SK-N-SH (cell line): Measurements from ENCODE around the gene FYN. TPM values are rescaled to one million over a fixed set of nuclear protein-coding genes. Genes with fewer than 3 reads are reported as not detected.

Source experiments
- CTCF ChIA-PET: fragments of 300-600, 350-600 bp; formaldehyde crosslinking; extraction: SDS; loops from one replicate; lab custom pipeline; 2021; lab: Yijun Ruan, JAX
- POLR2A ChIA-PET: fragments of 350-600 bp; sonication (Branson Sonifier 250); formaldehyde crosslinking; extraction: SDS; loops from one replicate; lab custom pipeline; 2020; ENCODE audit warnings: antibody characterized with exemption, inconsistent platforms; lab: Yijun Ruan, JAX
- DNase-seq: peaks from one replicate; pipeline ENCODE4 v3.0.0; 2012
- H2AFZ ChIP-seq: fragments of 200-600 bp; sonication (generic); 2 replicates; pipeline ENCODE4 v1.8.1; 2016; ENCODE audit warnings: antibody characterized with exemption, mild to moderate bottlenecking, low read depth
- H3F3A ChIP-seq: fragments of 200-600 bp; sonication (generic); replicated peaks from 2 replicates; pipeline ENCODE3; 2016; ENCODE audit warnings: antibody characterized with exemption, mild to moderate bottlenecking; ENCODE audit not compliant: insufficient read depth
- H3K27ac ChIP-seq, 2 experiments: fragments of 200-500 bp in 1 of 2; fragments of 200-600 bp in 1 of 2; sonication (Bioruptor generic) in 1 of 2; sonication (generic), shearing (Covaris generic) in 1 of 2; 2 replicates each; pipeline versions ENCODE4 v1.5.1 to v1.6.1; 2014 to 2016; ENCODE audit warnings: low read depth in 2 of 2, inconsistent platforms in 1 of 2, low read length in 1 of 2, mild to moderate bottlenecking in 1 of 2, mixed read lengths in 1 of 2
- H3K27me3 ChIP-seq: fragments of 200-600 bp; sonication (generic), shearing (Covaris generic); 2 replicates; pipeline ENCODE4 v1.6.1; 2016; ENCODE audit warnings: mixed run types; ENCODE audit not compliant: insufficient read depth
- H3K36me3 ChIP-seq, 2 experiments: fragments of 200-500 bp in 1 of 2; fragments of 200-600 bp in 1 of 2; sonication (Bioruptor generic) in 1 of 2; sonication (generic) in 1 of 2; replicated peaks in 1 of 2; 2 replicates each; pipeline versions ENCODE3 to v1.5.1; 2014 to 2016; ENCODE audit warnings: low read length in 1 of 2, mild to moderate bottlenecking in 1 of 2; ENCODE audit not compliant: insufficient read depth in 2 of 2, control insufficient read depth in 1 of 2
- H3K4me1 ChIP-seq, 2 experiments: fragments of 200-500 bp in 1 of 2; fragments of 200-600 bp in 1 of 2; sonication (Bioruptor generic) in 1 of 2; sonication (generic), shearing (Covaris generic) in 1 of 2; 2 replicates each; pipeline versions ENCODE4 v1.5.1 to v1.6.1; 2014 to 2016; ENCODE audit warnings: low read depth in 1 of 2, low read length in 1 of 2, mixed run types in 1 of 2; ENCODE audit not compliant: insufficient read depth in 2 of 2, control insufficient read depth in 1 of 2
- H3K4me2 ChIP-seq: fragments of 200-600 bp; sonication (generic), shearing (Covaris generic); 2 replicates; pipeline ENCODE4 v1.6.1; 2017; ENCODE audit warnings: mixed run types
- H3K4me3 ChIP-seq, 2 experiments: fragments of 200-500 bp in 1 of 2; fragments of 200-600 bp in 1 of 2; sonication (Bioruptor generic) in 1 of 2; sonication (generic), shearing (Covaris generic) in 1 of 2; 2 replicates each; pipeline versions ENCODE4 v1.5.1 to v1.8.1; 2014 to 2016; ENCODE audit warnings: low read depth in 2 of 2, inconsistent platforms in 1 of 2, low read length in 1 of 2, mild to moderate bottlenecking in 1 of 2, mixed read lengths in 1 of 2, moderate library complexity in 1 of 2
- H3K79me2 ChIP-seq: fragments of 200-600 bp; sonication (generic); 2 replicates; pipeline ENCODE4 v1.8.1; 2017; ENCODE audit warnings: mild to moderate bottlenecking; ENCODE audit not compliant: insufficient read depth
- H3K9ac ChIP-seq: fragments of 200-600 bp; sonication (generic); 2 replicates; pipeline ENCODE4 v1.6.1; 2017; ENCODE audit warnings: mixed run types
- H3K9me2 ChIP-seq: fragments of 200-600 bp; sonication (generic); 2 replicates; pipeline ENCODE4 v1.6.1; 2017; ENCODE audit warnings: mixed run types
- H3K9me3 ChIP-seq: fragments of 200-600 bp; sonication (generic); 2 replicates; pipeline ENCODE4 v1.6.1; 2017; ENCODE audit warnings: mixed run types, mild to moderate bottlenecking, moderate library complexity
- H4K20me1 ChIP-seq: fragments of 200-600 bp; sonication (generic); 2 replicates; pipeline ENCODE4 v1.6.1; 2017; ENCODE audit warnings: mild to moderate bottlenecking, mixed run types; ENCODE audit not compliant: insufficient read depth
- CHD2 ChIP-seq: fragments of 150-350 bp; IDR thresholded peaks from 2 replicates; pipeline ENCODE4 v1.6.1; 2018; ENCODE audit warnings: low read length; ENCODE audit not compliant: partially characterized antibody
- ELF1 ChIP-seq: IDR thresholded peaks from 2 replicates; pipeline ENCODE4 v1.4.0; 2012
- EP300 ChIP-seq, 2 experiments: IDR thresholded peaks; 2 replicates each; pipeline versions ENCODE4 v1.4.0 to v1.6.1; 2012; ENCODE audit warnings: borderline replicate concordance in 1 of 2, low read depth in 1 of 2, low read length in 1 of 2
- EZH2phosphoT487 ChIP-seq: fragments of 200-600 bp; sonication (generic); IDR thresholded peaks from 2 replicates; pipeline ENCODE4 v1.6.1; 2017; ENCODE audit warnings: low read depth, mixed run types, mild to moderate bottlenecking, antibody characterized with exemption, moderate library complexity, borderline replicate concordance
- FOXM1 ChIP-seq: IDR thresholded peaks from 2 replicates; pipeline ENCODE4 v1.4.0; 2012; ENCODE audit warnings: low read depth, mild to moderate bottlenecking
- GABPA ChIP-seq: IDR thresholded peaks from 2 replicates; pipeline ENCODE4 v1.4.0; 2012; ENCODE audit warnings: low read depth, mild to moderate bottlenecking
- IRF3 ChIP-seq: fragments of 150-350 bp; IDR thresholded peaks from 2 replicates; pipeline ENCODE4 v1.6.1; 2016; ENCODE audit warnings: mild to moderate bottlenecking, low read depth, low read length
- MEF2A ChIP-seq: IDR thresholded peaks from 2 replicates; pipeline ENCODE4 v1.4.0; 2012; ENCODE audit warnings: low read depth, borderline replicate concordance
- MXI1 ChIP-seq: IDR thresholded peaks from 2 replicates; pipeline ENCODE4 v1.6.1; 2012; ENCODE audit warnings: mild to moderate bottlenecking, low read depth, low read length, improper control_type of control experiment
- NFIC ChIP-seq: IDR thresholded peaks from 2 replicates; pipeline ENCODE4 v1.4.0; 2012; ENCODE audit warnings: borderline replicate concordance
- POLR2AphosphoS5 ChIP-seq: IDR thresholded peaks from 2 replicates; pipeline ENCODE4 v1.6.1; 2012; ENCODE audit warnings: low read depth, low read length
- RAD21 ChIP-seq: IDR thresholded peaks from 2 replicates; pipeline ENCODE4 v1.6.1; 2012; ENCODE audit warnings: mild to moderate bottlenecking, low read length
- RCOR1 ChIP-seq: fragments of 150-350 bp; IDR thresholded peaks from 2 replicates; pipeline ENCODE4 v1.6.1; 2017; ENCODE audit warnings: antibody characterized with exemption, low read length
- SIN3A ChIP-seq: IDR thresholded peaks from 2 replicates; pipeline ENCODE4 v1.6.1; 2012; ENCODE audit warnings: low read depth, mild to moderate bottlenecking, low read length, moderate library complexity, borderline replicate concordance
- TEAD4 ChIP-seq: IDR thresholded peaks from 2 replicates; pipeline ENCODE4 v1.4.0; 2012; ENCODE audit warnings: mild to moderate bottlenecking, borderline replicate concordance; ENCODE audit not compliant: insufficient read depth
- USF1 ChIP-seq: IDR thresholded peaks from 2 replicates; pipeline ENCODE4 v1.4.0; 2012; ENCODE audit warnings: low read depth, borderline replicate concordance
- WGBS: methylation state at CpG from one replicate; pipeline ENCODE4 v1.1.6; 2017; ENCODE audit warnings: low lambda C conversion rate; 5-methylcytosine and 5-hydroxymethylcytosine counted together
- polyA plus RNA-seq, 3 experiments: library from polyadenylated mRNA; depleted of rRNA; stranded (reverse); fragments of >200 nt; gene quantifications; 2 replicates each; pipeline ENCODE4 v1.2.3, GENCODE V29; 2012
- TF ChIP-seq, protein P1 (sequence below): fragments of 200-600 bp; sonication (generic); IDR thresholded peaks from 2 replicates; pipeline ENCODE4 v1.6.1; 2017; ENCODE audit warnings: antibody characterized with exemption, mild to moderate bottlenecking, moderate library complexity
- TF ChIP-seq, protein P2 (sequence below): IDR thresholded peaks from 2 replicates; pipeline ENCODE4 v1.6.1; 2012; ENCODE audit warnings: mild to moderate bottlenecking, low read depth, low read length, moderate library complexity

The FYN gene
- polyA plus RNA-seq, 1 of the 3 experiments (the other 2 are of a cell fraction): 31.0 TPM

DNA sequence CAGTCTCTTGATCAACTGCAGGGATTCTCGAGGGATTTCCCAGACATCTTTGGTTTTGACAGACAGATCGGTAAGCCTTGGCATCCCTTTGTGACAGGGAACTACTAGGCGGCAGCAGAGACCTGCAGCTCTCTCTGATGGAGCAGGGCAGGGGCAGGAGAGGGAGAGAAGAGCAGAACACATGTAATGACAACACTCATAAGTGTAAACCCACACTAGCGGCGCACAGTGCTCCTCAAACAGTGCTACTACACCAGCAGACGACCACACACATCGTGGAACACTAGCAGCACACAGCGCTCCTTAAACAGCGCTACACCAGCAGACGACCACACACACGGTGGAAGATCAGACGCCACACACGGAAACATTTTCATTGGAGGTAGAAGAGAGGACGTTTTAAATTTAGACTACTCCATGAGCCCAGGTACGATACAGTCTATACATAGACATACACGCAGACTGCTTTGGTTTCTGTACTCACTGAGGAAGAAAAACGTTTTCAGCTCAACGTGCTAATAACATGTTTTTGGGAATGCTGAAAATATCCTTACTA, 173.0 kb downstream of the FYN start:
- H3K4me2 ChIP-seq: no peak overlapping the region
- no peaks in the 10 kb centered on the region for H3K79me2 ChIP-seq
- H4K20me1 ChIP-seq: no peaks in the 10 kb centered on the region
- TF ChIP-seq CHD2: no peak
- TF ChIP-seq MEF2A: no peak
- TF ChIP-seq POLR2AphosphoS5: no peak
- no peak for TF ChIP-seq TEAD4
- no peak for TF ChIP-seq RAD21
- TF ChIP-seq RCOR1: no peak
- no peak for TF ChIP-seq FOXM1
- TF ChIP-seq GABPA: no peak
- no peak for TF ChIP-seq MXI1
- no peak for TF ChIP-seq IRF3
- TF ChIP-seq SIN3A: no peak
- 93% methylated on average over 18 of the region's 18 CpGs for WGBS
- no peak overlapping the region for H3K27ac ChIP-seq
- CTCF ChIA-PET: interaction anchor here (1.7 kb wide), 1 partner anchor 343 kb away, joined by 4 read pairs; no protein-coding TSS in a partner anchor
- no peak overlapping the region for H3K4me3 ChIP-seq
- H2AFZ ChIP-seq: no peak overlapping the region
- H3K36me3 ChIP-seq: peaks cover 19 to 20% of the 10 kb centered on the region in 2 experiments
- H3K9ac ChIP-seq: no peak overlapping the region
- no peaks in the 10 kb centered on the region for H3K9me3 ChIP-seq
- H3F3A ChIP-seq: no peaks in the 10 kb centered on the region
- DNase-seq: no peak
- H3K4me1 ChIP-seq: peaks cover 0 to 3% of the 10 kb centered on the region in 2 experiments; a peak in 1 of 4 replicates
- POLR2A ChIA-PET: no interaction called here
- H3K27me3 ChIP-seq: no peaks in the 10 kb centered on the region
- H3K9me2 ChIP-seq: no peaks in the 10 kb centered on the region

DNA sequence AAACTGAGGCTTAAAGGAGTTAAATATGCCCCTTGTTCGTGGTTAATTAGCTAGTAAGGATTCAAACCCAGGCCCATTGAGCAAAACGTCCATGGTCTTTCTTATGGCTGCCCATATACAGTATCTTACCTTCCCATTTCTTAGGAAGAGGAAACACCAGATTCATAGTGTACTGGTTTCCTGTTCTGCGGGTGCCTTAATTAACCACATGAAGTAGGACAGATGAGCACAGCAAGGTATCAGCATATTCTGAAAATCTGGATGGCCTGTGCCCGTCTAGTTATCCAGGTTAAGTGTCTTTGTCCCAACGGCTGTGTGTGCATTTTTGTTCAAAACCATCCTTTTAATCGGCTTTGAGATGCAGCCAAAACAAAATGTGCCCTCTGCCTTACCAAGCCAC, 174.1 kb downstream of the FYN start:
- Histone ChIP-seq H3K4me3 (no peak overlapping the region), H3K9ac (no peak overlapping the region), H3K79me2 (no peaks in the 10 kb centered on the region), H2AFZ (no peak overlapping the region), H3K4me2 (no peak overlapping the region), H3K9me2 (no peaks in the 10 kb centered on the region), H3K27me3 (no peaks in the 10 kb centered on the region), H3K36me3 (peaks cover 23% of the 10 kb centered on the region in 2 experiments), H3K27ac (no peak overlapping the region), H4K20me1 (no peaks in the 10 kb centered on the region), H3K4me1 (peaks cover 0 to 3% of the 10 kb centered on the region in 2 experiments; a peak in 1 of 4 replicates), H3F3A (no peaks in the 10 kb centered on the region), H3K9me3 (no peaks in the 10 kb centered on the region)
- TF ChIP-seq CHD2: no peak
- TF ChIP-seq EZH2phosphoT487: no peak
- TF ChIP-seq RCOR1: no peak
- TF ChIP-seq NFIC: no peak
- TF ChIP-seq TEAD4: no peak
- TF ChIP-seq, protein P1, sequence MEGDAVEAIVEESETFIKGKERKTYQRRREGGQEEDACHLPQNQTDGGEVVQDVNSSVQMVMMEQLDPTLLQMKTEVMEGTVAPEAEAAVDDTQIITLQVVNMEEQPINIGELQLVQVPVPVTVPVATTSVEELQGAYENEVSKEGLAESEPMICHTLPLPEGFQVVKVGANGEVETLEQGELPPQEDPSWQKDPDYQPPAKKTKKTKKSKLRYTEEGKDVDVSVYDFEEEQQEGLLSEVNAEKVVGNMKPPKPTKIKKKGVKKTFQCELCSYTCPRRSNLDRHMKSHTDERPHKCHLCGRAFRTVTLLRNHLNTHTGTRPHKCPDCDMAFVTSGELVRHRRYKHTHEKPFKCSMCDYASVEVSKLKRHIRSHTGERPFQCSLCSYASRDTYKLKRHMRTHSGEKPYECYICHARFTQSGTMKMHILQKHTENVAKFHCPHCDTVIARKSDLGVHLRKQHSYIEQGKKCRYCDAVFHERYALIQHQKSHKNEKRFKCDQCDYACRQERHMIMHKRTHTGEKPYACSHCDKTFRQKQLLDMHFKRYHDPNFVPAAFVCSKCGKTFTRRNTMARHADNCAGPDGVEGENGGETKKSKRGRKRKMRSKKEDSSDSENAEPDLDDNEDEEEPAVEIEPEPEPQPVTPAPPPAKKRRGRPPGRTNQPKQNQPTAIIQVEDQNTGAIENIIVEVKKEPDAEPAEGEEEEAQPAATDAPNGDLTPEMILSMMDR: no peak
- TF ChIP-seq ELF1: no peak
- TF ChIP-seq USF1: no peak
- TF ChIP-seq EP300 (IDR thresholded peaks at IDR 0.05; ENCODE audit: borderline replicate concordance in 1 of 2, low read depth in 1 of 2, low read length in 1 of 2): no peak
- TF ChIP-seq POLR2AphosphoS5: no peak
- TF ChIP-seq MEF2A: no peak
- TF ChIP-seq, protein P2, sequence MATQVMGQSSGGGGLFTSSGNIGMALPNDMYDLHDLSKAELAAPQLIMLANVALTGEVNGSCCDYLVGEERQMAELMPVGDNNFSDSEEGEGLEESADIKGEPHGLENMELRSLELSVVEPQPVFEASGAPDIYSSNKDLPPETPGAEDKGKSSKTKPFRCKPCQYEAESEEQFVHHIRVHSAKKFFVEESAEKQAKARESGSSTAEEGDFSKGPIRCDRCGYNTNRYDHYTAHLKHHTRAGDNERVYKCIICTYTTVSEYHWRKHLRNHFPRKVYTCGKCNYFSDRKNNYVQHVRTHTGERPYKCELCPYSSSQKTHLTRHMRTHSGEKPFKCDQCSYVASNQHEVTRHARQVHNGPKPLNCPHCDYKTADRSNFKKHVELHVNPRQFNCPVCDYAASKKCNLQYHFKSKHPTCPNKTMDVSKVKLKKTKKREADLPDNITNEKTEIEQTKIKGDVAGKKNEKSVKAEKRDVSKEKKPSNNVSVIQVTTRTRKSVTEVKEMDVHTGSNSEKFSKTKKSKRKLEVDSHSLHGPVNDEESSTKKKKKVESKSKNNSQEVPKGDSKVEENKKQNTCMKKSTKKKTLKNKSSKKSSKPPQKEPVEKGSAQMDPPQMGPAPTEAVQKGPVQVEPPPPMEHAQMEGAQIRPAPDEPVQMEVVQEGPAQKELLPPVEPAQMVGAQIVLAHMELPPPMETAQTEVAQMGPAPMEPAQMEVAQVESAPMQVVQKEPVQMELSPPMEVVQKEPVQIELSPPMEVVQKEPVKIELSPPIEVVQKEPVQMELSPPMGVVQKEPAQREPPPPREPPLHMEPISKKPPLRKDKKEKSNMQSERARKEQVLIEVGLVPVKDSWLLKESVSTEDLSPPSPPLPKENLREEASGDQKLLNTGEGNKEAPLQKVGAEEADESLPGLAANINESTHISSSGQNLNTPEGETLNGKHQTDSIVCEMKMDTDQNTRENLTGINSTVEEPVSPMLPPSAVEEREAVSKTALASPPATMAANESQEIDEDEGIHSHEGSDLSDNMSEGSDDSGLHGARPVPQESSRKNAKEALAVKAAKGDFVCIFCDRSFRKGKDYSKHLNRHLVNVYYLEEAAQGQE: no peak
- WGBS: 95% methylated on average over 6 of the region's 6 CpGs
- DNase-seq: no peak
- ChIA-PET POLR2A (no interaction called here), CTCF (interaction anchor here (1.4 to 1.7 kb wide), 2 partner anchors 344 to 465 kb away, joined by 3 to 4 read pairs; no protein-coding TSS in a partner anchor)
